ENCODE results near the gene TNFRSF4. TPM values are rescaled to one million over a fixed set of nuclear protein-coding genes. Genes with fewer than 3 reads are reported as not detected.
A peak's percentile ranks its signal among the peaks of the same experiment; 100 is the strongest.

Gene TNFRSF4
- total and polyA plus RNA-seq, 2 donors (not counting 1 experiment from before 2014, with no cell fraction given): 0.63 to 1.8 TPM

DNA sequence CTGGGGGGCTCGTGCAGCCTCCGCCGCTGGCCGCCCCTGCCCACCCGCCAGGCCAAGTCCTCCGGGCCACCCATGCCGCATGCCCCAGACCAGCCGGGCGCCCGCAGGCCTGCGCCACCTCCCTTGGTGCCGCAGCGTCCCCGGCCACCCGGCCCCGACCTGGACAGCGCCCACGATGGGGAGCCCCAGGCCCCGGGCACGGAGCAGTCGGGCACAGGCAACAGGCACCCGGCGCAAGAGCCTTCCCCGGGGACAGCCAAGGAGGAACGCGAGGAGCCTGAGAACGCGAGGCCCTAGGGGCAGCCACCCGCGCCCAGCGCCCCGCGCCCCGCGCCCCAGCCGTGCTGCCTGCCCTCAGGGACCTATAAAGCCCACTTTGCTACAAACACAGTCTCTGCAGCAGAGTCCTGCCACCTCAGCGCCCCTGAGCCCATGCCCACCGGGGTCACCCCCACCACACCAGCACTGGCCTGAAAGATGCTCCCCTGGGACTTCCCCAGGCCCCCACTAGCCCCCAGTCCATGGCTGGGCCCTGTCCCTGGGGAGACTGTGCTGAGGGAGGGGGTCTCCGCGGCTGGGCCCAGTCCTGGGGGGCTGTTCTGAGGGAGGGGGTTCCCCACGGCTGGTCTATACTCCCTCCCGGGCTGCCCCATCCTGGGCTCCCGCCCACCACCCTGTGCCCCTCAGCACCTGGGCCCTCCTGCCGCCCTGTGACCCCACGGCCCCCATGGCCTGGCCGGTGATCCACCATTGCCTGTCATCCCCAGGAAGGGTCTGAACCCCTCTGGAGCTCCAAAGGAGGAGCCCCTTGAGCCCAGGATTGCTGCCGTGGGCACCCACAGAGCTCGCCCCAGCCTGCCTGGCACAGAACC, 16.2 kb downstream of the TNFRSF4 start:
- Histone ChIP-seq H3K9ac (ENCODE audit: low read length) (no peak overlapping the region), H3K4me1 (ENCODE audit: control insufficient read depth in 2 of 2, insufficient read depth in 2 of 2, low read length in 2 of 2) (peaks cover 5 to 7% of the 10 kb centered on the region in 2 donors), H2AFZ (ENCODE audit: insufficient read depth, low read depth, low read length, poor library complexity, severe bottlenecking) (no peak overlapping the region), H3K36me3 (replicated peaks in 1 of 2; ENCODE audit: control extremely low read depth in 1 of 2, control insufficient read depth in 1 of 2, extremely low read depth in 1 of 2, insufficient read depth in 2 of 2, low read length in 1 of 2) (no peaks in the 10 kb centered on the region), H3K4me3 (ENCODE audit: control extremely low read depth in 1 of 5, extremely low read depth in 1 of 5, insufficient read depth in 1 of 5, low read depth in 2 of 5, low read length in 4 of 5) (no peak overlapping the region), H3K27ac (ENCODE audit: low read length in 2 of 2) (no peak overlapping the region), H3K9me3 (ENCODE audit: control extremely low read depth in 1 of 3, control insufficient read depth in 2 of 3, insufficient read depth in 1 of 3, low read length in 2 of 3) (peaks cover 1 to 20% (median 5%) of the 10 kb centered on the region in 3 donors), H3K27me3 (replicated peaks in 1 of 4; ENCODE audit: control extremely low read depth in 1 of 4, control insufficient read depth in 3 of 4, insufficient read depth in 4 of 4, low read length in 3 of 4) (peaks cover 0 to 10% (median 5%) of the 10 kb centered on the region in 4 experiments), H4K20me1 (ENCODE audit: control insufficient read depth, insufficient read depth, low read length, poor library complexity, severe bottlenecking) (no peaks in the 10 kb centered on the region), H3K4me2 (replicated peaks; ENCODE audit: low read depth, low read length, poor library complexity, severe bottlenecking) (no peak overlapping the region), H3K79me2 (ENCODE audit: control insufficient read depth, insufficient read depth, low read length) (no peaks in the 10 kb centered on the region)
- Mint-ChIP-seq H3K4me1 (peaks cover 8% of the 10 kb centered on the region), H3K4me3 (no peak overlapping the region), H3K9me3 (ENCODE audit: insufficient read depth) (peaks cover 8% of the 10 kb centered on the region), H3K27me3 (no peaks in the 10 kb centered on the region), H3K27ac (no peak overlapping the region)
- ChIA-PET POLR2A (no interaction called here), CTCF (interaction anchor here (0.8 kb wide), 1 partner anchor 10 kb away, joined by 3 read pairs; no protein-coding TSS in a partner anchor)
- WGBS (ENCODE audit: insufficient coverage): 94% methylated on average over 44 of the region's 48 CpGs
- intact Hi-C loops (cut with micrococcal nuclease): no loop called here
- ATAC-seq (ENCODE audit: low read depth) (no peak), DNase-seq (peak; percentile 24)
- no peak for TF ChIP-seq EZH2 (IDR thresholded peaks at IDR 0.05; ENCODE audit: borderline replicate concordance, insufficient read depth, low read depth, low read length, poor library complexity, severe bottlenecking)
- TF ChIP-seq, protein P1, sequence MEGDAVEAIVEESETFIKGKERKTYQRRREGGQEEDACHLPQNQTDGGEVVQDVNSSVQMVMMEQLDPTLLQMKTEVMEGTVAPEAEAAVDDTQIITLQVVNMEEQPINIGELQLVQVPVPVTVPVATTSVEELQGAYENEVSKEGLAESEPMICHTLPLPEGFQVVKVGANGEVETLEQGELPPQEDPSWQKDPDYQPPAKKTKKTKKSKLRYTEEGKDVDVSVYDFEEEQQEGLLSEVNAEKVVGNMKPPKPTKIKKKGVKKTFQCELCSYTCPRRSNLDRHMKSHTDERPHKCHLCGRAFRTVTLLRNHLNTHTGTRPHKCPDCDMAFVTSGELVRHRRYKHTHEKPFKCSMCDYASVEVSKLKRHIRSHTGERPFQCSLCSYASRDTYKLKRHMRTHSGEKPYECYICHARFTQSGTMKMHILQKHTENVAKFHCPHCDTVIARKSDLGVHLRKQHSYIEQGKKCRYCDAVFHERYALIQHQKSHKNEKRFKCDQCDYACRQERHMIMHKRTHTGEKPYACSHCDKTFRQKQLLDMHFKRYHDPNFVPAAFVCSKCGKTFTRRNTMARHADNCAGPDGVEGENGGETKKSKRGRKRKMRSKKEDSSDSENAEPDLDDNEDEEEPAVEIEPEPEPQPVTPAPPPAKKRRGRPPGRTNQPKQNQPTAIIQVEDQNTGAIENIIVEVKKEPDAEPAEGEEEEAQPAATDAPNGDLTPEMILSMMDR (IDR thresholded peaks at IDR 0.05): no peak

DNA sequence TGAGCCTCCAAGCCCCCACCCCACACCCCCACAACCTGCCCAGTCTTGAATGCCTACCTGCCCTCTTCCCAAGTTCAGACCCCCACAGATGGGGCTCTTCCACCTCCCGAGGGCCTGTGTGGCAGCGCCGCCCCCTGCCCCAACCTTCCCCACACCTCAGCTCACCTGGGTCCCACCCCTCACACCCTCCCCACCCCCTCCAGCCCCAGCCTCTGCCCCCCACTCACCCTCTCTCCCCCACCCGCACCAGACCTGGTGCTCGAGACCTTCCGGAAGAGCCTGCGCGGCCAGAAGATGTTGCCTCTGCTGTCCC, 16.8 kb downstream of the TNFRSF4 start:
- H3K4me1 Mint-ChIP-seq: peaks cover 8% of the 10 kb centered on the region
- ATAC-seq (ENCODE audit: low read depth): no peak
- Histone ChIP-seq H2AFZ (ENCODE audit: insufficient read depth, low read depth, low read length, poor library complexity, severe bottlenecking) (no peak overlapping the region), H3K4me3 (ENCODE audit: control extremely low read depth in 1 of 5, extremely low read depth in 1 of 5, insufficient read depth in 1 of 5, low read depth in 2 of 5, low read length in 4 of 5) (no peak overlapping the region), H3K9ac (ENCODE audit: low read length) (no peak overlapping the region), H3K4me2 (replicated peaks; ENCODE audit: low read depth, low read length, poor library complexity, severe bottlenecking) (no peak overlapping the region), H3K79me2 (ENCODE audit: control insufficient read depth, insufficient read depth, low read length) (no peaks in the 10 kb centered on the region), H3K36me3 (replicated peaks in 1 of 2; ENCODE audit: control extremely low read depth in 1 of 2, control insufficient read depth in 1 of 2, extremely low read depth in 1 of 2, insufficient read depth in 2 of 2, low read length in 1 of 2) (no peaks in the 10 kb centered on the region), H3K4me1 (ENCODE audit: control insufficient read depth in 2 of 2, insufficient read depth in 2 of 2, low read length in 2 of 2) (peaks cover 5 to 7% of the 10 kb centered on the region in 2 donors), H3K27me3 (replicated peaks in 1 of 4; ENCODE audit: control extremely low read depth in 1 of 4, control insufficient read depth in 3 of 4, insufficient read depth in 4 of 4, low read length in 3 of 4) (peaks cover 0 to 10% (median 5%) of the 10 kb centered on the region in 4 experiments), H4K20me1 (ENCODE audit: control insufficient read depth, insufficient read depth, low read length, poor library complexity, severe bottlenecking) (no peaks in the 10 kb centered on the region), H3K27ac (ENCODE audit: low read length in 2 of 2) (no peak overlapping the region), H3K9me3 (ENCODE audit: control extremely low read depth in 1 of 3, control insufficient read depth in 2 of 3, insufficient read depth in 1 of 3, low read length in 2 of 3) (peaks cover 1 to 20% (median 5%) of the 10 kb centered on the region in 3 donors)
- WGBS (ENCODE audit: insufficient coverage): 88% methylated on average over 7 of the region's 8 CpGs
- H3K9me3 Mint-ChIP-seq (ENCODE audit: insufficient read depth): peaks cover 8% of the 10 kb centered on the region
- DNase-seq: no peak
- intact Hi-C loops (cut with micrococcal nuclease): no loop called here
- H3K27me3 Mint-ChIP-seq: no peaks in the 10 kb centered on the region
- CTCF ChIA-PET: no interaction called here
- no peak for TF ChIP-seq EZH2 (IDR thresholded peaks at IDR 0.05; ENCODE audit: borderline replicate concordance, insufficient read depth, low read depth, low read length, poor library complexity, severe bottlenecking)
- TF ChIP-seq, protein P1 (IDR thresholded peaks at IDR 0.05): no peak
- no peak overlapping the region for H3K27ac Mint-ChIP-seq
- H3K4me3 Mint-ChIP-seq: no peak overlapping the region
- POLR2A ChIA-PET: no interaction called here
